SJSA1 (cell line): ENCODE data around the gene JAG2. TPM values are rescaled to one million over a fixed set of nuclear protein-coding genes. Genes with fewer than 3 reads are reported as not detected.

ENCODE experiments used
- DNase-seq, 2 experiments: peaks; one replicate each; pipeline ENCODE4 v3.0.0-alpha.2; 2015 to 2020; ENCODE audit warnings: low spot score in 2 of 2, low read depth in 1 of 2
- H3K27ac ChIP-seq: fragments of 250-450 bp; sonication (Bioruptor Pico); 2 replicates; pipeline ENCODE4 v1.5.1; 2020; ENCODE audit warnings: mild to moderate bottlenecking, moderate library complexity
- H3K27me3 ChIP-seq: fragments of 250-450 bp; sonication (Bioruptor Pico); replicated peaks from 2 replicates; pipeline ENCODE4 v1.5.1; 2020; ENCODE audit warnings: mild to moderate bottlenecking, moderate library complexity
- H3K36me3 ChIP-seq: fragments of 250-450 bp; sonication (Bioruptor Pico); 2 replicates; pipeline ENCODE4 v1.5.1; 2020; ENCODE audit warnings: mild to moderate bottlenecking
- H3K4me1 ChIP-seq: fragments of 250-450 bp; sonication (Bioruptor Pico); replicated peaks from 2 replicates; pipeline ENCODE4 v1.6.1; 2021; ENCODE audit warnings: mild to moderate bottlenecking
- H3K4me3 ChIP-seq: fragments of 250-450 bp; sonication (Bioruptor Pico); 2 replicates; pipeline ENCODE4 v1.5.1; 2020; ENCODE audit warnings: mild to moderate bottlenecking
- H3K9me3 ChIP-seq: fragments of 250-450 bp; sonication (Bioruptor Pico); replicated peaks from 2 replicates; pipeline ENCODE4 v1.5.1; 2020; ENCODE audit warnings: mild to moderate bottlenecking
- total RNA-seq: library from RNA; depleted of rRNA; stranded (reverse); fragments of >200 nt; shearing (Covaris generic); gene quantifications from 2 replicates; pipeline ENCODE4 v1.2.3, GENCODE V29; 2014

Gene JAG2
- total RNA-seq, 1 experiment from 2014 or later: 125 TPM

DNA sequence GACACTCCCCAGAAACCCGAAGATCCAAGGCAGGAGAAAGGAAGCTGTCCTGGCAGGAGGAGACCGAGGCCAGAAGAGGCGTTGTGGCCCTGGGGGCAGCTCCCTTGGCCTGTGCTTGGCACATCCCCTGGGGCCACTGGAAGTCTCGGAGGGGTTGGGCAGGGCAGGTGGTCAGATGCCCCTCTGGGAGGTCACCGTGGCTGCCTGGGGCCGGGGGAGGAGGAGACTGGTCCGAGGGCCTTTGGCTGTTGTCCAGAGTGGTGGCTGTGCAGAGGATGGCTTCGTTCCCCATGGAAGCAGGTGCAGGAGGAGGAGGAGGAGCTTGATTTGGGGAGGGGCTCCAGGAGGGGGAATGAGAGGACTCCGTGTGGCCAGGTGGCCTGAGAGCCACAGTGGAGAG is 15.9 kb upstream of the JAG2 start:
- no peak for DNase-seq
- H3K36me3 ChIP-seq: 0 out of 2 replicates have a peak, but pooled peaks cover 3% of the 10 kb centered on the region
- H3K9me3 ChIP-seq: peaks cover 7% of the 10 kb centered on the region
- peaks cover 12% of the 10 kb centered on the region for H3K4me1 ChIP-seq
- no peak overlapping the region for H3K4me3 ChIP-seq
- no peak overlapping the region for H3K27ac ChIP-seq
- no peaks in the 10 kb centered on the region for H3K27me3 ChIP-seq

DNA sequence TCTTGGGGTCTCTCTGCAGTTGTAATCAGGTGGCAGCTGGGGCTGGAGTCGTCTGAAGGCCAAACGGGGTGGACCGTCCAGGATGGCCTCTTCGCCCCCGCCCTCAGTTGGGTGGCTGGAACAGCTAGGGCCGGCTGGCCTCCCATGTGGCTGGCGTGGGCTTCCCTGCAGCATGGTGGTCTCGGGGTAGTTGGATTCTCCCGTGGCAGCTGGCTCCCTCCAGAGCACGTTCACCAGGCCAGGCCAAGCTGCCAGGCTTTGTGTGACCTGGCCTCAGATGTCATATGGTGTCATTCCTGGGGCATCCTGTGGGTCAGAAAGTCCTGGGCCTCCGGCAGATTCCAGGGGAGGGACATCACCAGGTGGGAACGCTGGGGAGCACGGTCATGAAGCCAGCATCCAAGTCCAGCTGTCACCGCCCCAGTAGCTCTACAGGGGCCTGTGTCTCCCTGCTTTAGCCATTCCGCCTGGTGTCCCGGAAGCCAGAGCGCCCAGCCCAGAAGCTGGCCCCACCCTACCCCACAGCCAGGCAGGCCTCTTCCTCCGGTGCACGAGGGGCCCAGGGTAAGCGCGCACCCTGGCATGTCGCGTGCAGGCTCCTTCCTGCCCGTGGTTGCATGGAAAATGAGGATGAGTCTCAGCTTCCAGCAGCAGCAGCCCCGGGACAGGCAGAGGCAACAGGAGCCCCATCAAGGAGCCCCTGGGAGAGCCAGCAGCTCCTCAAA is 13.9 kb upstream of the JAG2 start:
- DNase-seq: no peak
- Histone ChIP-seq H3K4me1 (peaks cover 12% of the 10 kb centered on the region), H3K4me3 (no peak overlapping the region), H3K9me3 (no peaks in the 10 kb centered on the region; the same call in 1 of the 2 replicates), H3K27ac (no peak overlapping the region), H3K36me3 (peaks cover 6% of the 10 kb centered on the region; the same call in 1 of the 2 replicates), H3K27me3 (no peaks in the 10 kb centered on the region)

- DNase-seq: no peak
- H3K27me3 ChIP-seq: no peaks in the 10 kb centered on the region
- H3K27ac ChIP-seq: no peak overlapping the region
- no peaks in the 10 kb centered on the region; the same call in 1 of the 2 replicates for H3K9me3 ChIP-seq
- peak overlapping the region; percentile 50 for H3K4me3 ChIP-seq
- H3K36me3 ChIP-seq: peaks cover 7% of the 10 kb centered on the region
- H3K4me1 ChIP-seq: peaks cover 18% of the 10 kb centered on the region
Measured at GRCh38 chr14:105181549-105182295, 13.1 kb upstream of the JAG2 start.

GRCh38 chr14:105180592-105181548 is 12.3 kb upstream of the JAG2 start, which contains the start of gene NUDT14:
TSS of gene NUDT14 (minus strand) at chr14:105181312. CDS start at chr14:105181209, 103 bp downstream.
- peaks cover 11% of the 10 kb centered on the region for H3K36me3 ChIP-seq
- peak within 1 kb of the TSS; percentile 50 for H3K4me3 ChIP-seq
- no peaks in the 10 kb centered on the region for H3K27me3 ChIP-seq
- peaks cover 26% of the 10 kb centered on the region for H3K4me1 ChIP-seq
- no peaks in the 10 kb centered on the region; the same call in 1 of the 2 replicates for H3K9me3 ChIP-seq
- H3K27ac ChIP-seq: no peak within 1 kb of the TSS
- DNase-seq: no peak

DNA sequence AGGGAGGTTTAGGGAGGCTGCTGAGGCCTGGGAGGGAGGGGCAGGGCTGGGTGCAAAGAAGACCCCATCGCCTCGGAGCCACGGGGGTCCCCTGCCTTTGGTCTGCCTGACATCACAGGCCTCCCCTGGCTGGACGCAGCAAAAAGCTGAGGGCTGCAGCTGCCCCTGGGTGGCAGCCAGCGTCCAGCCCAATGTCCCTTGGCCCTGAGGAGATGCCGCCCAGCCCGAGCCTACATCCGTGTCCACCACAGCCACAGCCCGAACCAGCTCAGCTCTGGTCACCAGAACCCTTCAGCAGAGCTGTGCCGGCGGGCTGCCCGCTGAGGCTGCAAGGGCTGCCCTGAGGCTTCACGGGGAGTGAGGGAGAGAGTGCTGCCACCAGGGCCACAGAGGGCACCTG is 10.6 kb upstream of the JAG2 start:
- peaks cover 31% of the 10 kb centered on the region for H3K4me1 ChIP-seq
- peaks cover 11% of the 10 kb centered on the region for H3K36me3 ChIP-seq
- no peak for DNase-seq
- H3K27me3 ChIP-seq: no peaks in the 10 kb centered on the region
- H3K9me3 ChIP-seq: no peaks in the 10 kb centered on the region; the same call in 1 of the 2 replicates
- no peak overlapping the region for H3K27ac ChIP-seq
- H3K4me3 ChIP-seq: no peak overlapping the region

GRCh38 chr14:105178868-105179140 is 10.2 kb upstream of the JAG2 start:
- DNase-seq: no peak
- Histone ChIP-seq H3K4me1 (peaks cover 31% of the 10 kb centered on the region), H3K4me3 (no peak overlapping the region), H3K27ac (no peak overlapping the region), H3K27me3 (no peaks in the 10 kb centered on the region), H3K9me3 (no peaks in the 10 kb centered on the region; the same call in 1 of the 2 replicates), H3K36me3 (peaks cover 11% of the 10 kb centered on the region)

DNA sequence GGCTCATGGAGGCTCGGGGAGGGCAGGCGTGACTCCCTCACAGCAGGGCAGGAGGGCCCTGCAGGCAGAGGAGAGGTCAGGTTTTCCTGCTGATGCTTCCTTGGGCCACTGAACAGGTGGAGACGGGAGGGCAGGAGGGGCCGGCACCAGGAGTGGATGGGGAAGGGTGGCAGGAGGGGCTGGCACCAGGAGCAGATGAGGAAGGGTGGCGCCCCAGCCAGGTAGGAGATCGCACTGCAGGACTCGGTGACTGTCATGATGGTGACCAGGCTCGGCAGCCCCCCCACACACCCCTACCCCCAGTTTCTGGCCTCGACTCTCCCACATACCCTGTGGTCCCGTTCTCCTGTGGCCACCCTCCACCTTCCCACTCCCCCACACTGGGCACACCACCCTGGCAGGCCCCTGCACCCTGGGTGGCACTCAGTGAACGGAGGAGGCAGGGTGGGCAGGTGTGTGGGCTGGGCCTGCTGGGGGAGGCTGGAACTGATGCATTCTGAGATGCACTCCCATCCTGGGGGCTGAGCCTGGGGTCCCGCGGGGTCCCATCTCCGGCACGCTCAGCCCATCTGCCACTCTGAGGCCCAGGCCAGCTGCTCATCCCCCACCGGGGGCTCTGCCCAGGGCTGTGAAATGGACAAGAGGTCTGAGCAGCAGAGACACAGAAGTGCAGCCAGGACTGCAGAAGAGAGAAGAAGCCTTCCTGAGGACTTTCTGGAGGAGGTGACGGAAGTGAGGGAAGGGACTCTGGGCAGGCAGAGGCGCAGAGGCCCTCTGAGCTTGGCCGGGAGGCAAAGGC is 9.7 kb upstream of the JAG2 start:
- Histone ChIP-seq H3K27me3 (no peaks in the 10 kb centered on the region), H3K4me3 (no peak overlapping the region), H3K4me1 (peaks cover 31% of the 10 kb centered on the region), H3K36me3 (peaks cover 11% of the 10 kb centered on the region), H3K27ac (no peak overlapping the region), H3K9me3 (no peaks in the 10 kb centered on the region; the same call in 1 of the 2 replicates)
- no peak for DNase-seq

DNA sequence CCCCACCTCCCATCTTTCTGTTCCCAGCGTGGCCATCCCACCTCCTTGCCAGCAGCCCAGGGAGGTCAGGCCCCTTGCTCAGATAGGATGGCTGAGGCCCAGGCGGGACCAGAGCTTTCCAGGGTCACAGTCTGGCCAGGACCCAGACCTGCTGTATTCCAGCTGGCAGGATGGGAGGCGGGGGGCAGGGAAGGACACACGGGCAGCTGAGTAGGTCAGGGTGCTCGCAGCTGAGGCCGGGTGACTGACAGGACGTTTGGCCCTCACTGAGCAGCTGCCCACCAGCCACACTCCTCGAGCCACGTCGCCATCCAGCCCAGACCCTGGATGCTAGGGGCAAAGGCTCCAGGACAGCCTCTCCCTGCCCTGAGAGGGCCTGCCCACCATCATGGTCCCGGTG is 8.5 kb upstream of the JAG2 start:
- Histone ChIP-seq H3K27me3 (no peaks in the 10 kb centered on the region), H3K4me1 (peaks cover 31% of the 10 kb centered on the region), H3K36me3 (peaks cover 11% of the 10 kb centered on the region), H3K4me3 (no peak overlapping the region), H3K27ac (no peak overlapping the region), H3K9me3 (no peaks in the 10 kb centered on the region; the same call in 1 of the 2 replicates)
- no peak for DNase-seq

GRCh38 chr14:105176513-105176912 is 7.9 kb upstream of the JAG2 start:
- no peak overlapping the region for H3K4me3 ChIP-seq
- H3K4me1 ChIP-seq: peaks cover 31% of the 10 kb centered on the region
- no peak overlapping the region for H3K27ac ChIP-seq
- DNase-seq: no peak
- H3K9me3 ChIP-seq: no peaks in the 10 kb centered on the region; the same call in 1 of the 2 replicates
- peaks cover 11% of the 10 kb centered on the region for H3K36me3 ChIP-seq
- no peaks in the 10 kb centered on the region for H3K27me3 ChIP-seq

DNA sequence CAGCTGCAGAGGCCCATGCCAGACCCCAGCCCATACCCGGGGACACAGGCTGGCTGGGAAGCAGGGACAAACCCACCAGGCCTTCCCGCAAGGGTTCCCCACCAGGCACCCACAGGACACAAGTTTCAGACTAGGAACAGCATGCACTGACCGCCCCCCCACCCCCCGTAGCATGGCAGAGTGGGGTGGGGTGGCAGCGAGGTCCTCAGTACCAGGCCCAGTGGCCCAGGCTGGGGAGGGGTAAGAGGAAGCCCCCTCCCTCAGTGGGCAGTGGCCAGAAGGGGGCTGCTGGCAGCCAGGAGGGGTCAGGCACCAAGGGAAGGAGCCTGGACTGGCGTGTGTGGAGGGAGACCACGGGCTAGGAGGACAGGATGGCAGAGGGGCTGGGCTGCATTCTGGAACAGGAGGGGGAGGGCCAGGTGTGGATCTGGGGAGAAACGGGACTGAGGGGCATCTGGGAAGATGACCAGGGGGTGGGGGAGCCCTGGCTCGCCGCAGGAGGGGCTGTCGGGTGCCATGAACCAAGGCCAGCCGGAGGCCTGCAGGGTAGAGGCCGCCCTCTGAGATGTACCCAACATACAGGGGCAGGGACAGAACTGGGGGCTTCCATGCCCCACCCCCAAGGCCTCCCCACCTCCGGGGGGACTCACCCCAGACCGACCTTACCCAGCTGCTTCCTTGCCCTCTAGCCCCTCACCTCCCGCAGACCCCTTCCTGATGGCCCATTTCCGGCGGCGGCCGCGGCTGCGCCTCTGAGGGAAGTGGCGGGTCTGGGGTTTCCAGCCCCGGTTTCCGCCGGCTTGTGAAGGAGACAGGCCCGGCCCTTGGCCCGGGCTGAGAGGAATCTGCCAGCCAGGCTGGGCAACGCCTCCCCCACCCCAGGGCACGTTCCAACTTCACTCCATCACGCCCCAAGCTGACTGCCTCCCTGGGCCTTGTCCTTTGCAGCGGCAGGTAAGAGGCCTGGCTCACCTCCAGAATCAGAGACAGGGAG is 5.6 kb upstream of the JAG2 start:
- no peak overlapping the region for H3K27ac ChIP-seq
- H3K36me3 ChIP-seq: peaks cover 8% of the 10 kb centered on the region
- H3K4me3 ChIP-seq: no peak overlapping the region
- H3K9me3 ChIP-seq: no peaks in the 10 kb centered on the region
- H3K27me3 ChIP-seq: no peaks in the 10 kb centered on the region
- peaks cover 34% of the 10 kb centered on the region for H3K4me1 ChIP-seq
- no peak for DNase-seq

- no peaks in the 10 kb centered on the region for H3K27me3 ChIP-seq
- H3K27ac ChIP-seq: no peak overlapping the region
- H3K9me3 ChIP-seq: no peaks in the 10 kb centered on the region
- H3K4me1 ChIP-seq: peaks cover 38% of the 10 kb centered on the region
- H3K36me3 ChIP-seq: peaks cover 8% of the 10 kb centered on the region
- H3K4me3 ChIP-seq: no peak overlapping the region
- no peak for DNase-seq
Measured at GRCh38 chr14:105173145-105173544, 4.6 kb upstream of the JAG2 start.

DNA sequence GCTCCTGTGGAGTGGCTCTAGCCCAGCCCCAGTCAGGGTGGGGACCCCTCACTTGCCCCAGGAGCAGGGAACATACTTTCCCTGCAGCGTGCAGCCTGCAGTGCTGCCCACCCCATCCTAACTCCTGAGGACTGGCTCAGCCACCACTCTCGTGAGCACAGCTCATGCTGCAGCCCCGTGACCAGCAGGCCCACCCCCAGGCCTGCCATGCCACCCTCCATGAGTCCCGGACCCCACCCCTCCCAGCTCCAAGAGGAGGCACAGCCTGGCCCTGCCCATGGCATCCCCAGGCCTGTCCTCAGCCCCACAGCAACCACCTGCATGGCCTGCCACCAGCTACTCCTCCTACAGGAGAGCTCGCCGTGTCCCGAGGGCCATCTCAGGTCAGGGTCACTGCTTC is 3.9 kb upstream of the JAG2 start:
- no peak overlapping the region for H3K27ac ChIP-seq
- peaks cover 42% of the 10 kb centered on the region for H3K4me1 ChIP-seq
- no peaks in the 10 kb centered on the region for H3K27me3 ChIP-seq
- no peak overlapping the region for H3K4me3 ChIP-seq
- H3K9me3 ChIP-seq: 0 out of 2 replicates have a peak, but pooled peaks cover 2% of the 10 kb centered on the region
- H3K36me3 ChIP-seq: peaks cover 9% of the 10 kb centered on the region
- DNase-seq: no peak
